IPS-11a (cell line): ENCODE measurements around the gene NCKAP5L.
A peak's percentile ranks its signal among the peaks of the same experiment; 100 is the strongest.
"Not testable (repeated sequence)": the region's sequence is repeated elsewhere in the genome, so short reads cannot be mapped to it uniquely, and the experiment has no call there.

Source experiments
- H3K4me3 ChIP-seq: one replicate; pipeline ENCODE4 v1.5.1; 2013; ENCODE audit warnings: low read depth, low read length, control low read depth

Gene NCKAP5L

GRCh38 chr12:49828133-49829091 lies at the start of gene NCKAP5L:
Gene NCKAP5L (minus strand): TSS chr12:49828413. CDS start chr12:49804044, 24,369 bp downstream.
- peak within 1 kb of the TSS; percentile 84 for H3K4me3 ChIP-seq

GRCh38 chr12:49877066-49877465 lies 48.9 kb upstream of the NCKAP5L start:
- H3K4me3 ChIP-seq = no peak overlapping the region

GRCh38 chr12:49876070-49876469 lies 47.9 kb upstream of the NCKAP5L start:
- no peak overlapping the region for H3K4me3 ChIP-seq

GRCh38 chr12:49875115-49875720 lies 47.0 kb upstream of the NCKAP5L start:
- no peak overlapping the region for H3K4me3 ChIP-seq

- H3K4me3 ChIP-seq = no peak overlapping the region
These were observed 46.1 kb upstream of the NCKAP5L start for GRCh38 chr12:49874142-49874897.

- H3K4me3 ChIP-seq = no peak overlapping the region
These were observed 45.2 kb upstream of the NCKAP5L start for GRCh38 chr12:49873361-49873934.

- H3K4me3 ChIP-seq = no peak overlapping the region
These were observed 44.6 kb upstream of the NCKAP5L start for GRCh38 chr12:49872781-49873181.

GRCh38 chr12:49872381-49872780 lies 44.2 kb upstream of the NCKAP5L start:
- no peak overlapping the region for H3K4me3 ChIP-seq

GRCh38 chr12:49871811-49872251 lies 43.6 kb upstream of the NCKAP5L start:
- H3K4me3 ChIP-seq = not testable (repeated sequence)

- H3K4me3 ChIP-seq = no peak overlapping the region
These were observed 43.0 kb upstream of the NCKAP5L start for GRCh38 chr12:49871263-49871561.

- no peak overlapping the region for H3K4me3 ChIP-seq
These were observed 42.5 kb upstream of the NCKAP5L start for GRCh38 chr12:49870501-49871262.

- no peak overlapping the region for H3K4me3 ChIP-seq
These were observed 41.7 kb upstream of the NCKAP5L start for GRCh38 chr12:49869816-49870500.

- H3K4me3 ChIP-seq = no peak overlapping the region
These were observed 41.0 kb upstream of the NCKAP5L start for GRCh38 chr12:49868952-49869815.

- no peak overlapping the region for H3K4me3 ChIP-seq
These were observed 40.2 kb upstream of the NCKAP5L start for GRCh38 chr12:49868449-49868848.

- H3K4me3 ChIP-seq = no peak overlapping the region
These were observed 39.5 kb upstream of the NCKAP5L start for GRCh38 chr12:49867570-49868341.

GRCh38 chr12:49866859-49867569 lies 38.8 kb upstream of the NCKAP5L start:
- no peak overlapping the region for H3K4me3 ChIP-seq

- no peak overlapping the region for H3K4me3 ChIP-seq
These were observed 37.5 kb upstream of the NCKAP5L start for GRCh38 chr12:49865782-49866135.
